ENCODE results near the gene MRPS25. TPM values are rescaled to one million over a fixed set of nuclear protein-coding genes. Genes with fewer than 3 reads are reported as not detected.

The MRPS25 gene
- polyA plus RNA-seq (ENCODE audit: insufficient read length): 53.2 TPM

GRCh38 chr3:15064835-15065549, at the start of gene MRPS25:
MRPS25 (minus strand) TSS chr3:15065315; CDS start chr3:15065194, 121 bp downstream.
- peak; percentile 75 for DNase-seq (ENCODE audit: low read depth)

- DNase-seq (ENCODE audit: low read depth): no peak
These were observed 48.8 kb upstream of the MRPS25 start for GRCh38 chr3:15113884-15114283.

GRCh38 chr3:15113471-15113870, 48.4 kb upstream of the MRPS25 start:
- no peak for DNase-seq (ENCODE audit: low read depth)

DNA sequence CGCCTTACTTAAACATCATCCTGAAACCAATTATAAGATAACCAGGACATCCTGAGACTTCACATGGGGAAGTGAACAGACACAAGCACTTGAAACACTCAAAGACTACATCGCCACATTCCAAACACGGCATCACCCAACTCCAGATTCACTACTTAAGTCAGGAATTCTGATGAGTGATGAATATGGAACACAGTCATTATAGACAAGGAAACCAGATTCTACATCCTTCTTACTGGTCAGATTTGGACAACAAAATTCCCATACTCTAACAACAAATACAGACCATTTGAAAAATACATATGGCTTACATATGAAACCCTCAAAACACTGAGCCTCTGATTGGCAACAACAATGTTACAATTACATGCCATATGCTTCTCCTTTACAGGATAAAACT, 46.9 kb upstream of the MRPS25 start:
- DNase-seq (ENCODE audit: low read depth): no peak

GRCh38 chr3:15110206-15110605, 45.1 kb upstream of the MRPS25 start:
- DNase-seq (ENCODE audit: low read depth): no peak

- no peak for DNase-seq (ENCODE audit: low read depth)
These were observed 43.8 kb upstream of the MRPS25 start for GRCh38 chr3:15108869-15109268.

- DNase-seq (ENCODE audit: low read depth): no peak
These were observed 43.0 kb upstream of the MRPS25 start for GRCh38 chr3:15108082-15108545.

- no peak for DNase-seq (ENCODE audit: low read depth)
These were observed 42.2 kb upstream of the MRPS25 start for GRCh38 chr3:15107075-15107947.

- no peak for DNase-seq (ENCODE audit: low read depth)
These were observed 37.7 kb upstream of the MRPS25 start for GRCh38 chr3:15102836-15103235.

DNA sequence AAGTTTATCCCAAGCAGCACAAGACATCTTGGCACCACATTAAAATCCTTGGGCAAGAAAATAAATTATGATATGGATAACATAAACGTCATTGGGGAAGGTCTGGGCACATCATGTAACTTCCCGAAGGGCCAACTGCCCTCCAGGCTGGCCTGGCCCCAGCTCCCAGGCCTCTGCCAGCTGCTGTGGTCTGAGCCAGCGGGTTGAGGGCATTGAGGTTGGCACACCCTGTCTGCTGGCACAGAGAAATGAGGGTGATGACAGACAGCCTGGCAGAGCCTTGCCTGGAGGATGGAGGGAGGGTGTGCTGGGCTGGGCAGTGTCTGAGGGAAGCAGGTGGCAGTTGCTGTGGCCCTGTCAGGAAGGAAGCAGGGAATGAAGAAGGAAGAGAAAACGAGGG, 37.1 kb upstream of the MRPS25 start:
- DNase-seq (ENCODE audit: low read depth): no peak

DNA sequence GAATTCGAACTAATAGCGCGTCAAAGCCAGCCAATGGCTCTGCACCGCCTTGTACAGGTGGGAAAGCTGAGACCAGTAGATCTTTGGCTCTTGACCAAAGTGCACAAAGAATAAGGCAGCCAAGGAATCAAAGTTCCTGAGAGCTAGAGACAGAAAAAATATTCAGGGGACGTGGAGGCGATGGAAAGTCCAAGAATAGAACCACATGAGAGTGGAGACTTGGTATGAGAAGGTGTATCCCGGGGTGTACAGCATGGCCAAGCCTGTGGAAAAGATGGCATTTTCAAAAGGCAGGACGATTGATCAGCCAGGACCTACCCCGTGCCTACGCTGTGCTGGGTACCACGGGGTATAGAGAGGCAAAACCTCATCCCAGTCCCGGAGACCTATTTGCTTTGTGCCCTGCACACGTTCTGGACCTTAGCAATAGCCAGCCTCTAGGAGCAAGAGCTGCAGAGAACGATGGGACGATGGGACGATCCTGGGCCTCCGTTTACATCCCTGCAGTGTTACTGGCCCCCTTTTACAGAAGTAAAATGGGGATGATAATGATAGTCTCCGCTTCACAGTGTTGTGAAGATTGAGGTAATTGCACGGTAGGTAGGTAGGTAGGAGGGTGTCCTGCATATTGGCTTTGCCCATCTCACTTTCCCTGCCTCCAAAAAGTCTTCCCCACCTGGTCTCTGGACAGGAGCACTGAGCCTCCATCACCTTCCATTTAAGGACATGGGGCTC, 34.4 kb upstream of the MRPS25 start:
- DNase-seq (ENCODE audit: low read depth): no peak

GRCh38 chr3:15098503-15099363, 33.6 kb upstream of the MRPS25 start, which contains the start of gene RBSN:
RBSN (minus strand) TSS chr3:15099148; CDS start chr3:15096120, 3,028 bp downstream.
- peak; percentile 92 for DNase-seq (ENCODE audit: low read depth)

GRCh38 chr3:15097891-15098290, 32.8 kb upstream of the MRPS25 start:
- DNase-seq (ENCODE audit: low read depth): no peak

- DNase-seq (ENCODE audit: low read depth): no peak
These were observed 30.9 kb upstream of the MRPS25 start for GRCh38 chr3:15096046-15096445.

DNA sequence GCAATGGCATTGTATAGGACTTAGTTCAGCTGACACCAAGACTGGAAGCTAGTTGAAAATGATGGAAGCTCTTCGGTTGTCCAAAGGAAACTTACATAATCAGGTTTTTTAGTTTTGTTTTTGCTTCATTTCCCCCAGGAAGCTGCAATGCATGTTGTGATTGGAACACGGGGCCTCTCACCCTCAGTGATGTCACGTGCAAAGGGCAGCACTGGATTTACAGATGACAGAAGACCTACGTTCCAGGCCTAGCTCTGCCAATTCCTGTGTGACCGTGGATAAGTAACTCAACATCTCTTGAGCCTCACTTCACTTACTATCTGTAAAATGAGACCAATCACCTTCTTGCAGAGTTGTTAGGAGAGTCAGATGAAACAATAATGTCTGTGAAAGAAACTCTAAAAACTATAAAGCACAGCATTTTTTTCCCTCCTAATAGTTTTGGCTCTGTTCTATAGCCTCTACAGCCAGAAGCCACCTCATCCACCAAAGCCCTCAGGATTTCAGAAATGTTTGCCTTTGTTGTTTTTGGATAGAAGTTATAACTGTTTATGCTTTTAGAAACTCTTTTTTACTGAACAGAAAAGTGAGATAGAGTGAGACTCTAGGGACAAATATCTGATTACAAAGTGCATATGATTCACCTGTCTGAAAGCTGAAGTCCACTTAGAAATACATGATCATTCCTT, 29.2 kb upstream of the MRPS25 start:
- no peak for DNase-seq (ENCODE audit: low read depth)

GRCh38 chr3:15092686-15093085, 27.6 kb upstream of the MRPS25 start:
- no peak for DNase-seq (ENCODE audit: low read depth)

DNA sequence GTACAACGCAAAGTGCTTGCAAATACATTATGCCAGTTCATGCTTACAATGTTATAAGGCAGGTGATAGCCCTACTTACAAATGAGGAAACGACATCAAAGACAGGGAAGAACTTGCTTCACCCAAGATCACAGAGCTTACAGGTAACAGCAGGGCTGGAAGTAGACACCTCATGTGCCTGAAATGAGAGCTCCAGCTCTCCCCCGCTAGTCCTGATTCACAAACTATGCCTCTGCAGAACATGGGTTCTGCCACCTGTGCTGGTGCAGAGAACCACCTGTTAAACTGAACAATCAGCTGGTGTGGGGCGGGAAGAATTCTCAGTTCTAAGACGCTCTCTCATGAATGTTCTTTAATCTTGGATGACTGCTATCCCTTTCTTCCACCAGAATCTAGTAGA, 26.5 kb upstream of the MRPS25 start:
- DNase-seq (ENCODE audit: low read depth): no peak

DNA sequence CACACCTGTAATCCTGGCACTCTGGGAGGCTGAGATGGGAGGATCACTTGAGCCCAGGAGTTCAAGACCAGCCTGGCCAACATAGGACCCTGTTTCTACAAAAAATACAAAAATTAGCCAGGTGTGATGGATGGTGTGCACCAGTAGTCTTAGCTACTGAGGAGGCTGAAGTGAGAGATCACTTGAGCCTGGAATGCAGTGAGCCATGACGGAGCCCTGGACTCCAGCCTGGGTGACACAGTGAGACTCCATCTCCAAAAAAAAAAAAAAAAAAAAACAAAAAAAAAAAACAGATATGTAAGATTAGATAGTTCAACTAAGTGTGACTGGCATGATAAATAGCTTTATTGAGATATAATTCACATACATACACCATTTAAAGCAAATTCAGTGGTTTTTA, 24.1 kb upstream of the MRPS25 start:
- no peak for DNase-seq (ENCODE audit: low read depth)

DNA sequence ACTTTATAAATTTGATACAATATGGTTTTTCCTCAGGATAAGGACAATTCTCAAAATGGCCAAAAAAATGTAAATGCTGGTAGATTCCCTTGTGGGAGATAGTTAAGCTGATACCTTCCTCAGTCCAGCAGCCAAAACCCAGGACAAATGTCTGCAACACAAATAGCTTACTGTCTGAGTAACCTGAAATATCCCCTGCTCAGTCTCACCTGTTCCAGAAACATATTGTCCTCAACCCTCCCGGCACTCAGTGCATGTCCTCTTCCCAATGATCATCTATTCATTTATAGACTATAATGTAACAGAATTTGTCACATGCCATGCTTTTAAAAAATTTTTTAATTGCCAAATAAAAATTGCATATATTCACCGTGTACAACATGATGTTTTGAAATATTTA, 21.6 kb upstream of the MRPS25 start:
- no peak for DNase-seq (ENCODE audit: low read depth)

GRCh38 chr3:15086263-15086662, 21.1 kb upstream of the MRPS25 start:
- DNase-seq (ENCODE audit: low read depth): no peak
